HG03457 (cell line): Measurements from ENCODE around the gene PRELID2.
"Not testable (repeated sequence)": the region's sequence is repeated elsewhere in the genome, so short reads cannot be mapped to it uniquely, and the experiment has no call there.

Experiments used
- ATAC-seq: cut with Tn5 transposase; IDR thresholded peaks from one replicate; pipeline ENCODE4 v1.9.1; 2021; ENCODE audit warnings: moderate number of reproducible peaks; ENCODE audit not compliant: unreplicated experiment

The PRELID2 gene

GRCh38 chr5:145834917-145835847 lies at the start of gene PRELID2:
TSS of gene PRELID2 (minus strand) at chr5:145835342. CDS start at chr5:145835251, 91 bp downstream.
- peak; percentile 51 for ATAC-seq

GRCh38 chr5:145874765-145875164 lies 39.6 kb upstream of the PRELID2 start:
- ATAC-seq, result no peak

- no peak for ATAC-seq
Observed at GRCh38 chr5:145872914-145873313, 37.8 kb upstream of the PRELID2 start, which contains the start of gene GRXCR2. TSS of gene GRXCR2 (minus strand) at chr5:145873014. CDS start at chr5:145872968, 46 bp downstream.

- ATAC-seq, result no peak
Observed at GRCh38 chr5:145872486-145872885, 37.3 kb upstream of the PRELID2 start.

- ATAC-seq, result no peak
Observed at GRCh38 chr5:145869753-145870152, 34.6 kb upstream of the PRELID2 start.

GRCh38 chr5:145867806-145868205 lies 32.7 kb upstream of the PRELID2 start:
- no peak for ATAC-seq

GRCh38 chr5:145864432-145864831 lies 29.3 kb upstream of the PRELID2 start:
- not testable (repeated sequence) for ATAC-seq

GRCh38 chr5:145863003-145863402 lies 27.9 kb upstream of the PRELID2 start:
- ATAC-seq, result no peak

- no peak for ATAC-seq
Observed at GRCh38 chr5:145859897-145860296, 24.8 kb upstream of the PRELID2 start.

- no peak for ATAC-seq
Observed at GRCh38 chr5:145859453-145859852, 24.3 kb upstream of the PRELID2 start.

GRCh38 chr5:145858959-145859358 lies 23.8 kb upstream of the PRELID2 start:
- ATAC-seq, result no peak

- no peak for ATAC-seq
Observed at GRCh38 chr5:145856285-145856818, 21.2 kb upstream of the PRELID2 start.

GRCh38 chr5:145855763-145856267 lies 20.7 kb upstream of the PRELID2 start:
- no peak for ATAC-seq

GRCh38 chr5:145854651-145855258 lies 19.6 kb upstream of the PRELID2 start:
- ATAC-seq, result no peak

- ATAC-seq, result no peak
Observed at GRCh38 chr5:145853781-145854376, 18.7 kb upstream of the PRELID2 start.

GRCh38 chr5:145852990-145853389 lies 17.8 kb upstream of the PRELID2 start:
- no peak for ATAC-seq

GRCh38 chr5:145848854-145849253 lies 13.7 kb upstream of the PRELID2 start:
- ATAC-seq, result no peak

GRCh38 chr5:145847499-145848497 lies 12.7 kb upstream of the PRELID2 start:
- no peak for ATAC-seq

GRCh38 chr5:145846081-145846480 lies 10.9 kb upstream of the PRELID2 start:
- no peak for ATAC-seq

GRCh38 chr5:145841299-145841698 lies 6.2 kb upstream of the PRELID2 start:
- no peak for ATAC-seq
